GM12872 (cell line): ENCODE measurements around the gene DKKL1.

Source experiments
- CTCF ChIP-seq: IDR thresholded peaks from 3 replicates; pipeline ENCODE4 v1.5.1; 2011; ENCODE audit warnings: low read depth, mild to moderate bottlenecking, low read length, moderate library complexity; ENCODE audit not compliant: insufficient read depth

DKKL1 gene

GRCh38 chr19:49340865-49341718 lies 22.6 kb upstream of the DKKL1 start:
- TF ChIP-seq CTCF, result no peak

- TF ChIP-seq CTCF, result no peak
Measured at GRCh38 chr19:49342291-49342721, 21.4 kb upstream of the DKKL1 start.

- TF ChIP-seq CTCF, result no peak
Measured at GRCh38 chr19:49343123-49343522, 20.6 kb upstream of the DKKL1 start.

GRCh38 chr19:49344505-49345423 lies 18.9 kb upstream of the DKKL1 start:
- no peak for TF ChIP-seq CTCF

GRCh38 chr19:49347191-49347590 lies 16.5 kb upstream of the DKKL1 start:
- no peak for TF ChIP-seq CTCF

GRCh38 chr19:49347835-49348234 lies 15.8 kb upstream of the DKKL1 start:
- TF ChIP-seq CTCF, result no peak

GRCh38 chr19:49348305-49349189 lies 15.1 kb upstream of the DKKL1 start:
- no peak for TF ChIP-seq CTCF
